GM12878 (cell line): Measurements from ENCODE around the gene CD34. TPM values are rescaled to one million over a fixed set of nuclear protein-coding genes. Genes with fewer than 3 reads are reported as not detected.

ENCODE experiments used
- ASH2L ChIP-seq: fragments of 300-600, 200-600 bp; sonication (generic); IDR thresholded peaks from 2 replicates; pipeline ENCODE4 v1.6.1; 2017; ENCODE audit warnings: low read depth, mild to moderate bottlenecking, borderline replicate concordance
- ATF7 ChIP-seq: fragments of 450-650 bp; IDR thresholded peaks from 2 replicates; pipeline ENCODE4 v1.6.1; 2016; ENCODE audit warnings: low read depth, mild to moderate bottlenecking
- BACH1 ChIP-seq: fragments of 450-650 bp; IDR thresholded peaks from 2 replicates; pipeline ENCODE4 v1.6.1; 2017; ENCODE audit warnings: mild to moderate bottlenecking, borderline replicate concordance
- BHLHE40 ChIP-seq, 2 experiments: fragments of 450-650 bp in 1 of 2; IDR thresholded peaks; 2 replicates each; pipeline ENCODE4 v1.6.1; 2011 to 2017; ENCODE audit warnings: low read depth in 2 of 2, borderline replicate concordance in 1 of 2, improper control_type of control experiment in 1 of 2, low read length in 1 of 2, mild to moderate bottlenecking in 1 of 2
- BRCA1 ChIP-seq: IDR thresholded peaks from 2 replicates; pipeline ENCODE4 v1.6.1; 2011; ENCODE audit warnings: low read depth, low read length, improper control_type of control experiment
- CHD1 ChIP-seq: IDR thresholded peaks from 2 replicates; pipeline ENCODE4 v1.6.1; 2012; ENCODE audit warnings: low read depth, low read length, improper control_type of control experiment
- CHD2 ChIP-seq: IDR thresholded peaks from 2 replicates; pipeline ENCODE4 v1.6.1; 2011; ENCODE audit warnings: low read depth, low read length, improper control_type of control experiment, borderline replicate concordance
- EGR1 ChIP-seq, 2 experiments: IDR thresholded peaks; 1 replicate in 1 of 2; 2 replicates in 1 of 2; pipeline ENCODE4 v1.6.1; 2011 to 2012; ENCODE audit warnings: low read depth in 2 of 2, low read length in 2 of 2, borderline replicate concordance in 1 of 2, mild to moderate bottlenecking in 1 of 2, moderate library complexity in 1 of 2
- FOXM1 ChIP-seq: IDR thresholded peaks from 2 replicates; pipeline ENCODE4 v1.6.1; 2012; ENCODE audit warnings: low read depth, mild to moderate bottlenecking, inconsistent platforms, low read length, moderate library complexity
- GABPA ChIP-seq: IDR thresholded peaks from 2 replicates; pipeline ENCODE4 v1.6.1; 2014; ENCODE audit warnings: antibody characterized with exemption, low read depth, mild to moderate bottlenecking, inconsistent platforms
- HDAC6 ChIP-seq: fragments of 200-600 bp; sonication (generic); IDR thresholded peaks from one replicate; pipeline ENCODE4 v1.8.0; 2017; ENCODE audit warnings: antibody characterized with exemption; ENCODE audit not compliant: unreplicated experiment
- IRF3 ChIP-seq: fragments of 450-650 bp; IDR thresholded peaks from 2 replicates; pipeline ENCODE4 v1.6.1; 2014; ENCODE audit warnings: mild to moderate bottlenecking
- MEF2B ChIP-seq: fragments of 450-650 bp; IDR thresholded peaks from 2 replicates; pipeline ENCODE4 v1.6.1; 2018; ENCODE audit warnings: mild to moderate bottlenecking, moderate library complexity; ENCODE audit not compliant: partially characterized antibody, poor library complexity, severe bottlenecking
- NFXL1 ChIP-seq: fragments of 450-650 bp; IDR thresholded peaks from 2 replicates; pipeline ENCODE4 v1.6.1; 2017; ENCODE audit warnings: antibody characterized with exemption, mild to moderate bottlenecking, borderline replicate concordance
- PAX8 ChIP-seq: fragments of 450-650 bp; IDR thresholded peaks from 2 replicates; pipeline ENCODE4 v1.6.1; 2017; ENCODE audit warnings: mild to moderate bottlenecking, moderate library complexity
- PKNOX1 ChIP-seq: fragments of 450-650 bp; IDR thresholded peaks from 2 replicates; pipeline ENCODE4 v1.6.1; 2016; ENCODE audit warnings: mild to moderate bottlenecking
- RBBP5 ChIP-seq: fragments of 200-600 bp; sonication (generic); conservative IDR thresholded peaks from 2 replicates; pipeline ENCODE4 v1.6.1; 2016
- RCOR1 ChIP-seq: conservative IDR thresholded peaks from 2 replicates; pipeline ENCODE4 v1.6.1; 2012; ENCODE audit warnings: low read depth, low read length, improper control_type of control experiment
- RELB ChIP-seq: fragments of 450-650 bp; IDR thresholded peaks from 2 replicates; pipeline ENCODE4 v1.6.1; 2017; ENCODE audit warnings: low read depth, mild to moderate bottlenecking, moderate library complexity
- SIN3A ChIP-seq: IDR thresholded peaks from 2 replicates; pipeline ENCODE4 v1.6.1; 2012; ENCODE audit warnings: low read depth, low read length, improper control_type of control experiment
- SIX5 ChIP-seq: IDR thresholded peaks from 2 replicates; pipeline ENCODE4 v1.6.1; 2011; ENCODE audit warnings: mild to moderate bottlenecking, low read depth, low read length, moderate library complexity; ENCODE audit not compliant: severe bottlenecking
- STAT3 ChIP-seq: IDR thresholded peaks from 2 replicates; pipeline ENCODE4 v1.6.1; 2011; ENCODE audit warnings: low read depth, low read length, improper control_type of control experiment
- ZBTB4 ChIP-seq: fragments of 450-650 bp; formaldehyde crosslinking; IDR thresholded peaks from 2 replicates; pipeline ENCODE4 v1.4.0; 2022; ENCODE audit warnings: mild to moderate bottlenecking, moderate library complexity
- polyA plus RNA-seq, 11 experiments: library from polyadenylated mRNA; depleted of rRNA in 4 of 11; unstranded in 6 of 11; stranded (reverse) in 5 of 11; fragments of >200 nt; fragmentation: Nextera tagmentation in 4 of 11; fragmentation: Illumina TruSeq in 1 of 11; extraction: Ambion mirVana in 4 of 11; extraction: Trizol in 1 of 11; gene quantifications; 1 replicate in 1 of 11; 2 replicates in 10 of 11; pipeline versions ENCODE4 v1.2.1 to v1.2.3, GENCODE V29; 2011 to 2016; ENCODE audit warnings: inconsistent platforms in 2 of 11, missing spikeins in 2 of 11, low read depth in 1 of 11
- total RNA-seq, 4 experiments: library from RNA; depleted of rRNA in 3 of 4; stranded (reverse); fragments of >200 nt in 3 of 4; fragmentation: Illumina TruSeq in 1 of 4; extraction: Trizol in 1 of 4; gene quantifications; 2 replicates each; pipeline versions ENCODE4 v1.2.1 to v1.2.3, GENCODE V29; 2013 to 2021

Gene CD34
- total and polyA plus RNA-seq, 10 of the 15 experiments (the other 5 are each of a cell fraction or from before 2014, with no cell fraction given): under 0.01 to 0.08 (median 0.02) TPM; not detected in 6

- TF ChIP-seq BHLHE40 (IDR thresholded peaks at IDR 0.05; ENCODE audit: borderline replicate concordance in 1 of 2, low read depth in 2 of 2, low read length in 1 of 2) (peak; percentile 52 to 82; a peak in 2 of 4 replicates), STAT3 (no peak), BRCA1 (no peak), SIN3A (no peak; the same call in 1 of the 2 replicates), NFXL1 (no peak), MEF2B (no peak), EGR1 (IDR thresholded peaks at IDR 0.05; ENCODE audit: borderline replicate concordance in 1 of 2, low read depth in 2 of 2, low read length in 2 of 2) (peak in 1 of 2 experiments; percentile 23; a peak in 1 of 3 replicates), PKNOX1 (no peak), ATF7 (no peak), PAX8 (no peak), CHD1 (0 out of 2 replicates have a peak, but pooled peaks have one; percentile 21), RCOR1 (no peak), ASH2L (no peak; the same call in 1 of the 2 replicates), RBBP5 (no peak), RELB (peak; percentile 67; the same call in 1 of the 2 replicates), BACH1 (peak; percentile 73), ZBTB4 (CRISPR knock-in tag) (no peak), GABPA (no peak), SIX5 (no peak), CHD2 (no peak), IRF3 (0 out of 2 replicates have a peak, but pooled peaks have one; percentile 28), HDAC6 (no peak), FOXM1 (no peak)
Observed at GRCh38 chr1:207868774-207869721, 41.9 kb downstream of the CD34 start (continued).
